Activated CD4-positive, alpha-beta T cell treated with anti-CD3 and anti-CD28 coated beads, Interleukin-2, amount 50 U/mL, for 16 hours (primary cell): ENCODE data around the gene CD46.

Experiments used
- DNase-seq: peaks from one replicate; pipeline ENCODE4 v3.0.0-alpha.2; 2020

The CD46 gene

DNA sequence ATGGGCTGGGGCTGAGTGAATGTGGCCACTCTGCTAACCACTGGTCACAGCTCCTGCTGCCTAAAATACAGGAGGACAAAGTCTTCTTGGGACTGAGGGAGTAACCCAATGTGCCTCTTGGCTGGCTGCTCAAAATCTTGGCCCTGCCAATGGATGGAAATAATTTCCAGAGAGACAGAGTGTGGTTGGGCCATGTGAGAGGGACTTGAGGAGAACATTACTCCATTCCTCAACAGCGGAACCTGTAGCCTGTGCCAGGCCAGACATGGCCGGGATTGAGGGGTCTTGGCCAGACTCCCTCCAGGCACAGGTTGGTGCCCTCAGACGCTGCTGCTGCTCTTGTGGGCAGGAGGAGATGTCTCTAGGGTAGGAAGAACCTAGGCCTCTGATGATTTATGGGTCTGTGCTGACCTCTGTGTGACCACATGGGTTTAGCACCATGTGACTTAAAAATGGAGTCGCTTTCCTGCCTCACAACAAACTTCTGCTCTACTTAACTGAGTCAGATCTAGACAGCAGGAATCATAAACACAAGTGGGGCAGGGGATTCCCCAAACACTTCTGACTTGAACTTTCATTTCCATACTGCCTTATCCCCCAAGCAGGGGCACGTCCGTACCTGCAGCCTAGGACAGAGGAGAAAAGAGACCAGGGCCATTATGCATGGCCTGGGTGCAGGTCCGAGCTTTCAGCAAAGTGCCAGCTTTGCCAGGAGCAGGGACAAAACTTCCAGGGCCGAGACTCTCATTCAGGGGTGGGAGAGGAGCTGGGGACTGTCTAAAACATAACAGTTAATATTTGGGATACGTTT is 79.9 kb downstream of the CD46 start:
- peak; percentile 89 for DNase-seq

DNA sequence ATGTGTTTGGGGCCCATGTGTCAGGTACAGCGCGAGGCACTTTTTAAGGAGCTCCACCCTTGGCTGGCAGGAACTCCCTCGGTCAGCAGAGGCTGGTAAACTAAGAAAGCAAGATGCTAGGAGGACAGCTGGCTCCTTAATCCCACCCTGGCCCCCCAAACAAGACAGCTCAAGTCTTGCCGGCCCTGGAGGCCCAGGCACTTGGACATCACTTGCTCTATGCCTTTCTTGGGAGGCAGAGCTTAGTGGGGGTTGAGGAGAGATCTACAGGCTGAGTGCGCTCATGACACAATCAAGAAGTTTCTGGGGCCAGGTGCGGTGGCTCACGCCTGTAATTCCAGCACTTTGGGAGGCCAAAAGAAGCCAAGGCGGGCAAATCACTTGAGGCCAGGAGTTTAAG is 80.9 kb downstream of the CD46 start:
- no peak for DNase-seq

DNA sequence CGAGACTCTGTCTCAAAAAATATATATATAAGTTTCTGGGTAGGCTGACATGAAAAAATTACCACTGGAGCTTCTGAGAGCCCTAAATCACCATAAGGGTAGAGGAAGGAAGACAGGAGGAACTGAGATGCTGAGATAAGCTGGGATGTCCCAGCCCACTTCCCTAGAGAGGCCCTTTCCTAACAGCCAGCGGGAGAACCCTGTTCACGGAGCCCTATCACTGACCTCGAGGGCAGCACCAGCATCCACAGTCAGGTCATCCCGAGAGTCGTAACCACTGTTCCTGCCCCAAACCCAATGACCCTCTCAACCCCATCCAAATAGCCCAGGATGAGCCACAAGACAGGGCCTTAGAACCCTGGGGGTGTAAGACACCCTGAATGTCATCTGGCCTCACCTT is 81.5 kb downstream of the CD46 start:
- no peak for DNase-seq

DNA sequence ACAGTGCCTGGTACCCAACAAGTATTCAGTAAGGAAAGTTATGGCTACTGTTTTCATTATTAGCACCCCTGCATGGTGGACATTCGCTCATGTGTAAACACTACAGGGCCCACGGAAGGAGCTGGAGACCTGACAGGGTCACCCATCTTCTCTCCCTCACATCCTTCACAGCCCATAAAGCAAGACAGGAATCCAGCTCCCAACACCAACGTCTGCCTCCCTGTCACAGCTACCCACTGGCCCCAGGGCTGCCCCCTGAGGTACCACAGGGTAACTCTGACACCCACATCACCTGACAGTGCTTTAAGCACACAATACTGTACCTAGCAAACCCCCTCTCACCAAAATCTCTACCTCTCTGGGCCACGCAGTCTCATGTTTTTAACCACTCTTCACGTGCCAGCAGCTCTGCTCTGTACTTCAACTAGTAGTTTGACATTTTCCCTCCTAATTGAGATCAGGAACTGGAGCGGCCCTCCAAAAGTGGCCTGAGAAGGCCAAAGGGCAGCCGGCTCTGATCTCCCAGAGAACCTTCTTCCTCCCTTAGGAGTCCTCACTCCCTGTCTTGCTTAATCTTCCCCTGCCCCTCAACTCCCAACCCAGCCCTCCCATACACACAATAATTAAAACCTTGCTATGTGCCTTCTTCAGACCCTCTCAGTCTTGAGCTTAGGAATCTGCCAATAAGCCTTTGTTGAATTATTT is 82.3 kb downstream of the CD46 start:
- no peak for DNase-seq

DNA sequence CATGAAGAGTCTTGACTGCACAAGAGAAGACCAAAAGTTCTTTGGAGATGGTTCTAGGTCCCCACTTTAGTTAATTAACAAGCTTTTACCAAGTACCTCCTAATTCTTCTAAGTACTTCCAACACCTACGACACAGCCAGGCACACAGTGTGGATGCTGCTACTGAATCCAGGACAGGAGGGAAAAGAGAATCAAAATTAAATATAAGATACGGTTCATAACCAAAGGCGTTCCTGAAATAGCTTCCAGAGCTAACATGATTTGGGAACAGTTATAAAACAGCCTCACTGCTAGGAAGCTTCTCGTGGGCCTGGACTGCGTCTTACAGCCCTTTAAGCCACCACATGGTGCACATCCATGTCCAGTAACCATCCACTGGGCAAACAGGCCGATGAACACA is 84.1 kb downstream of the CD46 start:
- no peak for DNase-seq

DNA sequence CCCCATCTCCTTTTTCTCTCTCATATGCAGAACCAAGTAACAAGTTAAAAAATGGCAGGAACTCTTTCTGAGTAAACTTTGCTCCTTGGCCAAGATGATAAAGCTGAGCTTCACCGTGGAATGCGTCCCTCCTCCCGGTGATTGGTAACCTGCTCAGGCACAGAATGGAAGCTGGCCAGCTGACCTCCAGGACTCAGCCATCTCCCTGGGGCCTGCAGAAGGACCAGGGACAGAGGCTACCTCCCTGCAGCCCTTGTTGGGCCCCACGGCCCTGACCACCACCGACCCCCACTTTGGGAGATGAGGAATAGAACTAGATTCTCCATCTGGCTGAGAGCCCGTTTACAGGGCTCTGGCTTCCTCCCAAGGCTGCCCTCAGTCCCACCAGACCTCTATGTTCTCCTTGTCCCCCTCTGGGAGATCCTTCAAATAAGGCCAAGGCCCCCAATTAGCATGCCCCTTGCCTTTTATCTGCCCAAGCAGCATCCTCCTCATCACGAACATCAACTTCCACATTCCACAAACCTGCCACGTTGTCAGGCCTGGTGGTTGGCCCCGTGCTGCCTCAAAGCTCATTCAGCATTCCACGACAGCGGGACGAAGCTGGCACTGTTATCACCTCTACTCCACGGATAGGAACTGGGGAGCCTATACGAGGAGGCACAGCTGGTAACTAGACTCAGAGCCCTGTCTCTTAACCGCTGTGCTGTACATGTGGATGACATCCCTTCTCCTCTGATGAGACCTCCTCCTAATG is 84.9 kb downstream of the CD46 start:
- no peak for DNase-seq

DNA sequence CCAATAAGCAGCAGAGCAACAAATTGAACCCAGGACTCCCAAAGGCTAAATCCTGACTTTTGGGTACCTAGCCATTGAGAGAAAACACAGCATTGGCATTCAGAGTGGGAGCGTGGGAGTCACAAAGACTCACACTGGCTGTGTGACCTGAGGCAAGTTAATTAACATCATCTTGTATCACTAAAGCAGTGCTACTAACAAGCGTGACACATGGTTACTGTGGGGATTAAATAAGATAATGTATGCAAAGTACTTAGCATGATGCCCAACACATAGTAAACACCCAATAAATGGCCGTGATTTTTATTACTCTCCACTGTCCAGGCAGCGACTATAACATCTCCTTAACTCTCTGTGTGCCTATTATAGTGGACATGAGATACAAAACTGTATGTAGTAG is 85.8 kb downstream of the CD46 start:
- DNase-seq, result no peak

DNA sequence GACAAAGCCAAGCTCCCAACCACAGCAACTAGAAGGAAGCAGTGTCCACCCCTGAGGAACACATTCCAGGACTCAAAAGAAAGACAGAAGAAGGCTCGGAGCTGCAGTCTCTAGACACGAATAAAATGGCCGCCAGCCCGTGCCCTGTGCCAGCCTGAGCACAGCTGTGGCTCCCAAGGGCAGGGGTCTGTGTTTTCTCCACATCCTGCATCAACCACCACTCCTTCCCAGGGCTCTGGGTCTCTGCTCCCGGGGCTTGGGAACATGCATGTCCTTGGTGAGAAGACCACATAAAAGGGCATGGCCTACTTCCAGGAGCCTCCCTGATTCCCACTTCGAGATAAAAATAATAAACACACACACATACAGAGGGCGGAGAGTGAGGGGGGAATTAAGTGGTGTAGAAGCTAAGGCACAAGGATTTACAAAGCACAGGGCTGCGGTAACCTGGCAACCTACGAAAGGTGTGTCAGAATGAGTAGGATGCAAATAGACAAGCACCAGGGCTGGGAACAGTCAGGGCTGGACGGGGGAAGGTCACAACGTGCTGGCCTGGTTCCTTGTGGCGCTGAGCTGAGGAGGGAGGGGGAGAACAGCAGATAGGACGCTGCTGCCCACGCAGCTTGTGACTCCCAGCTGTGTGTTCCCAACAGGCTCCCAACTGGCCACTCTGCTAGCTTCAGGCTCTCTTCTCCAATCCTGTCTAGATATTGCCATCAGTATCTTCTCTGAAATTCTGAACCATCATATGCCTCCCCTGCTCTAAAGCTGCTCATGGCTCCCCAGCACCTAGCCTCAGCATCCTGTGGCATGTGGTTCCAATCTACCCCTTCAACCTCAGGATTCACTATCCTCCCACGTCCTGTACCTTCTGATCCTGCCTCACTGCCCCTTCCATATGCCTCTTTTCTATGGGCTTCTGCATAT is 86.6 kb downstream of the CD46 start:
- no peak for DNase-seq

DNA sequence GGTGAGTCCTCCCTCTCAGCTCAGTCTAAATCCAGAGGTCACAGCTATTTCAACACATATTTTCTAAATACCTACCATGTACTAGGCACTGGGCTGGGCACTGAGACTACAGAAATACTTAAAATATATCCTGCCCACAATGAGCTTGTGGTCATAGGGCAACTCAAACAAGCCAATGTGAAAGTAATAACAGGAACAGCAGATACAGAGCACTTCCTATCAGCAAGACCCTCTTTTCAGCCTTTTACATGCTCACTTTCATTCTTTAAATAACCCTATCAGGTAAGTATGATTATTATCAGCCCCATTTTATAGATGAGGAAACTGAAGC is 87.2 kb downstream of the CD46 start:
- DNase-seq, result peak; percentile 27

DNA sequence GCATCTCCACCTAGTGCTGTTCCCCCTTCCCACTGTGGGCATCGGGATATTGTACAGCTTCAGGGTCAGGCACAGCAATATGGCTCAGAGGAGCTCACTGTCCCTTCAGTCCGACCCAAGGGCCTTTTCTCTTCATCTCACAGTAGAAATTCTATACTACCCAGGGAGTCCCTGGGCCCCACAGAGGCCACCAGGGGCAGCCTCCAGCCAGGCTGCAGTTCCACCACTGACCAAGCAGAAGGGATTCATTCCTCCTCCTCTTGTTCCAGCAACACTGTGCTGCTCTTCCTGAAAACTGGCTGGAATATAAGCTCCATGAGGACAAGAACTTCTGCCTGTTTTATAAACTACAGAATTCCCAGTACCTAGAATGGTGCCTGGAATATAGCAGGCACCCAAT is 88.5 kb downstream of the CD46 start:
- DNase-seq, result no peak

DNA sequence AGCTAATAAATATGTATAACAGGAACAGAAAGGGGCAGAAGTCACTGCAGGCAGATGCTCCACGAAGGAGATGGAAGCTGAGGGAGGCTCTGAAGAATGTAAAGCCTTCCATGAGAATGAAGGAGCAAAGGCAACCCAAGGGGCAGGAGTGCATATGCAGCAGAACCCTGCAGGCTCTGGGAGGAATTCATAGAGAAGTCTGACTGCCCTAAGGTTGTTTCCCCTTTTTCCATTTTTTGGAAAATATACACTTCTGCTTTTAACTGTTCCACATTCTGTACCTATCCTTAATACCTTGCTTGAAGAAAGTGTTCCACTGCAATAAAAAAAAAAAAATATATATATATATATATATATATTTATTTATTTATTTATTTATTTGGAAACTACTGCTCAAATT is 89.4 kb downstream of the CD46 start:
- no peak for DNase-seq

DNA sequence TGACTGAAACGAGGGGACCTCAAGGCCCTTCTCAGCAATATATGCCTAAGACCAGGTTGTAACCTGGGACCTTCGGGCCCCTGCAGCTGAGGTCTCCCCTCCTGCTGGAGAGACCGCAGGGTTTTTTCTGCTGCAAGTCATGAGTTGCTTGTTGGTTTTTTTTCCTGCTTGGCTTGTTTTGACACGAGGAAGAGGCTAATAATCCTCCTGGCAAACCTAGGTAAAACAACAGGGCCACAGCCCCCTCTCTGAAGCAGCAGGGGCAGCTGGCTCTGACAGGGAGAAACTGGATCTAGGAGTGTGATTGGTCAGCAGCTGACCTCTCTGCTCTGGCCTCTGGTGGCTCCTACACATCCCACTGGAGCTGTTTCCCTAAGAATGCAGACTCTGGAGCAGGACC is 90.0 kb downstream of the CD46 start:
- no peak for DNase-seq

DNA sequence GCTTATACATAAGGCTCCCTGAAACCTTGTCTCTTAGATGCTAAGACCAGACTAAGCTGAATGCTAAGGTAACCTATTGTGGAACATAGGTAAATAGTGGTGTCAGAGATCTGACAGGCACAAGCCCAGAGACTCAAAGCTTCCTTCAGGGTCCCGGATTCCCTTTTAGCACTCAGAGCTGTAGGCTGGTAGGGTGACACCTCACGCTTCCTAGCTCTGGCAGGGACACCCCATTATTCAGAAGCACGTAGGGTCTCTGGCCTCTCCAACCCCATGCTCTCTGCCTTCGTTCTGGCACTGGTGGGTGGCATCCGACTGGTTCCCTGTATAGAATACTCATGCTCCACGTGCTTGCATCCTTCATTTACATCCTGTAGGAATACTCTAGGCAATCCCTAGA is 90.7 kb downstream of the CD46 start:
- DNase-seq, result no peak

DNA sequence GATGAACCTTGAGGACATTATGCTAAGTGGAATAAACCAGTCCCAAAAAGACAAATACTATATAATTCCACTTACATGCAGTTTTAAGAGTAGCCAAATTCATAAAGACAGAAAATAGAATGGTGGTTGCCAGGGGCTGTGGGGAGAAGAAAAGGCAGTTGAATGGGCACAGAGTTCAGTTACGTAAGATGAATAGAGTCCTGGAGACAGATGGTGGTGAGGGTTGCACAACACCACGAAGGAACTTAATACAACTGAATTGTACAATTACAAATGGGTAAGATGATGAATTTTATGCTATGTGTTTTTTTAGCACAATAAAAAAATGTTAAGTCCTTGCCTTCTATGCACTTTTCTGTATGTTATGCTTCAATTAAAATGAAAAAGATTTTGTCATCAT is 92.5 kb downstream of the CD46 start:
- DNase-seq, result no peak
